TTC549 (cell line): Measurements from ENCODE around the gene CPA4.
"Not testable (repeated sequence)": the region's sequence is repeated elsewhere in the genome, so short reads cannot be mapped to it uniquely, and the experiment has no call there.

ENCODE experiments used
- FAIRE-seq: peaks from 2 replicates; lab custom pipeline; 2012; peaks lifted over from hg19 to GRCh38; lab: Jason Lieb, UNC

Gene CPA4

DNA sequence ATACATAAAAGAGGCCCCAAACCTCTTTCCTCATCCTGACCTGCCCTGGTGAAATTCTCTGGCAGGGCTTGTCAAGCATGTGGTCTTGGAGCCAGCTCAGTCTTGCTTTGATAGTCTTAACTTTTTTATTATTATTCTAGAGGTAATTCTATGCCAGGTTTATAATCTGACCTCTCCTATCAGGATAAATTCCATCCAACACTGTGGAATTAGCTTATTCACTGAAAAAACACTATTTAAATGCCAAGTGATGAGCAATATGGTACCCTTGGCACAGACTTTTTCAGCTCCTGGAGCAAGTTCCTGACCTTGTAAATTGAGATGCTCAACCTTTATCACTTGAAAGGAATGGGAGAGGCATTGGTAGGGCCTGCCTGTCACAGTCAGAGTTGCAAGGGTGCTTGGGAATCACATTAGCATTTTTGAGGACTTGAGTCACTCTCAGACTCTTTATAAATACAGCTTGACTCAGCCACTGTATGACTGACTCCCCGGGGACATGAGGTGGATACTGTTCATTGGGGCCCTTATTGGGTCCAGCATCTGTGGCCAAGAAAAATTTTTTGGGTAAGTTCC lies at the start of gene CPA4:
Gene CPA4 (plus strand): TSS at position 480 of the 576 bp plus-strand sequence. CDS start 20 bp downstream, at position 500.
- FAIRE-seq, result no peak

DNA sequence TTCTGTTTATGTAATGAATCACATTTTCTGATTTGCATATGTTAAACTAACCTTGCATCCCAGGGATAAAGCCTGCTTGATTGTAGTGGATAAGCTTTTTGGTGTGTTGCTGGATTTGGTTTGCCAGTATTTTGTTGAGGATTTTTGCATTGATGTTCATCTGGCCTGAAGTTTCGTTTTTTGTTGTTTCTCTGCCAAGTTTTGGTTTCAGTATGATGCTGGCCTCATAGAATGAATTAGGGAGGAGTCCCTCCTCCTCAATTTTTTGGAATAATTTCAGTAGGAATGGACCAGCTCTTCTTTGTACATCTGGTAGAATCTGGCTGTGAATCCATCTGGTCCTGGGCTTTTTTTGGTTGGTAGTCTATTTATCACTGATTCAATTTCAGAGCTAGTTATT lies 49.5 kb upstream of the CPA4 start:
- not testable (repeated sequence) for FAIRE-seq

DNA sequence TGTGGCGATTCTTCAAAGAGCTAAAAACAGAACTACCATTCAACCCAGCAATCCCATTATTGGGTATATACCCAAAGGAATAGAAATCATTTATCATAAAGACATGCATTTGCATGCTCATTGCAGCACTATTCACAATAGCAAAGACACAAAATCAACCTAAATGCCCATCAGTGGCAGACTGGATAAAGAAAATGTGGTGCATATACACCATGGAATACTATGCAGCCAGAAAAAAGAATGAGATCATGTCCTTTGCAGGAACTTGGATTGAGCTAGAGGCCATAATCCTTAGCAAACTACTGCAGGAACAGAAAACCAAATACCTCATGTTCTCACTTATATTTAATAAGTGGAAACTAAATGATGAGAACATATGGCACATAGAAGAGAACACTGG lies 46.5 kb upstream of the CPA4 start:
- FAIRE-seq, result not testable (repeated sequence)

DNA sequence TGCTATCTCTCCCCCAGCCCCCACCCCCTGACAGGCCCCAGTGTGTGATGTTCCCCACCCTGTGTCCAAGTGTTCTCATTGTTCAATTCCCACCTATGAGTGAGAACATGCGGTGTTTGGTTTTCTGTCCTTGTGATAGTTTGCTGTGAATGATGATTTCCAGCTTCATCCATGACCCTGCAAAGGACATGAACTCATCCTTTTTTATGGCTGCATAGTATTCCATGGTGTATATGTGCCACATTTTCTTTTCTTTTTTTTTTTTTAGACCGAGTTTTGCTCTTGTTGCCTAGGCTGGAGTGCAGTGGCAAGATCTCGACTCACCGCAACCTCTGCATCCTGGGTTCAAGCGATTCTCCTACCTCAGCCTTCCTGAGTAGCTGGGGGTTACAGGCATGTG lies 44.1 kb upstream of the CPA4 start:
- FAIRE-seq, result not testable (repeated sequence)

GRCh38 chr7:130249626-130250025 lies 43.3 kb upstream of the CPA4 start:
- not testable (repeated sequence) for FAIRE-seq

DNA sequence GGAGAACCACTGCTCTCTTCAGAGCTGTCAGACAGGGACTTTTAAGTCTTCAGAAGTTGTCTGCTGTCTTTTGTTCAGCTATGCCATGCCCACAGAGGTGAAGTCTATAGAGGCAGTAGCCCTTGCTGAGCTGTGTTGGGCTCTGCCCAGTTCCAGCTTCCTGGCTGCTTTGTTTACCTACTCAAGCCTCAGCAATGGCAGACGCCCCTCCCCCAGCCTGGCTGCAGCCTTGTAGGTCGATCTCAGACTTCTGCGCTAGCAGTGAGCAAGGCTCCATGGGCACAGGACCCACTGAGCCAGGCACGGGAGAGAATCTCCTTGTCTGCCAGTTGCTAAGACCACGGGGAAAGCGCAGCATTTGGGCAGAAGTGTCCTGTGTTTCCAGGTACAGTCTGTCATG lies 38.4 kb upstream of the CPA4 start:
- FAIRE-seq, result no peak

DNA sequence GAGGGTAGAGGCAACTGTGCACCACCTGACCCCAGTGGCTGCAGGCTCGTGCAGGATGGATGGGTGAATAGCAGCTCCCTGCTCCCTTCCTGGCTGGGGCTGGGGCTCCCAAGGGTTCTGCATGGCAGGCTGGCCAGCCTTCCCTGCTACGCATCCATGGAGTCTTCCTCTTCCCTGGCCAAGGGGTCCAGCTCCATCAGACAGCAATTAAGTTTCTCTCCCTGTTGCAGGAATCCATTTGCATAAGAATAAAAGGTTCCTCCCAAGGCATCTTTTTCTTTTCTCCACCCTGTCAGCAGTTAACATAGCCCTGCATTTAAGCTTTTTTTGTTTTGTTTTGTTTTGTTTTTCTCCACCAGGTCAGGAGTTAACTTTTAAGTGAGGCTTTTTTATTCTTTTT lies 36.3 kb upstream of the CPA4 start:
- FAIRE-seq, result no peak

- peak; percentile 65 for FAIRE-seq
Measured at GRCh38 chr7:130258494-130259078, 34.4 kb upstream of the CPA4 start.

GRCh38 chr7:130262448-130262847 lies 30.5 kb upstream of the CPA4 start:
- no peak for FAIRE-seq

GRCh38 chr7:130263130-130263529 lies 29.8 kb upstream of the CPA4 start:
- FAIRE-seq, result no peak

DNA sequence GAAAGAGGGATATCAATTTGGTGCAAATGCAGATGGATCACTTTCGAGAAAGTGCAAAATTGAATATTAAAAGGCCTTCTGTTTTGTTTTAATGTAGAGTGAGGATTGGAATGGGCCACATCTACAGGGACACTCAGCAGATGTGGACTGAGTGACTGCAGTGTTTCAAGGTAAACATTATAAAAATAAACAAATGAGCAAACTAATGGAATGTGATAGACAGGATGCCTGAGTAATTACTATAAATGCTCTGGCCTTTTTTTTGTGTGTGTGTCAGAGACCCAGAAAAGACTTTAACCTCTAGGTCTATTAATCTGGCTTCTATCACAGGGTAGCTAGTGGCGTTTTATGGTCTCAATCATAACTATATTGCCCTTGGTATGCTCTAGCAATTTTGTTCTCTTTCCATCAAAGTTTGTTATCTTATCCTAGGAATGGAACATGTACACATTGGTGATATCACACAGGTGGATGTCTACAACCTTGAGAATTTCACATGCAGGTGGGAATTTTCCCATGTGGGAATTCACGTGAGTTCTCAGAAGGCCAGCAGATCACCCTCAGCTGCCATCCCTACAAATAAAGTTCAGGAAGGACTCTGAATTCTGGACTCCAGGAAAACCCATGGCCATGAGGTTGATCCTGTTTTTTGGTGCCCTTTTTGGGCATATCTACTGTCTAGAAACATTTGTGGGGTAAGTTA lies 26.6 kb upstream of the CPA4 start, which contains the start of gene CPA2:
Gene CPA2 (plus strand): TSS at position 606 of the 703 bp plus-strand sequence. CDS start 19 bp downstream, at position 625.
- FAIRE-seq, result no peak

- no peak for FAIRE-seq
Measured at GRCh38 chr7:130266961-130267321, 26.0 kb upstream of the CPA4 start.

DNA sequence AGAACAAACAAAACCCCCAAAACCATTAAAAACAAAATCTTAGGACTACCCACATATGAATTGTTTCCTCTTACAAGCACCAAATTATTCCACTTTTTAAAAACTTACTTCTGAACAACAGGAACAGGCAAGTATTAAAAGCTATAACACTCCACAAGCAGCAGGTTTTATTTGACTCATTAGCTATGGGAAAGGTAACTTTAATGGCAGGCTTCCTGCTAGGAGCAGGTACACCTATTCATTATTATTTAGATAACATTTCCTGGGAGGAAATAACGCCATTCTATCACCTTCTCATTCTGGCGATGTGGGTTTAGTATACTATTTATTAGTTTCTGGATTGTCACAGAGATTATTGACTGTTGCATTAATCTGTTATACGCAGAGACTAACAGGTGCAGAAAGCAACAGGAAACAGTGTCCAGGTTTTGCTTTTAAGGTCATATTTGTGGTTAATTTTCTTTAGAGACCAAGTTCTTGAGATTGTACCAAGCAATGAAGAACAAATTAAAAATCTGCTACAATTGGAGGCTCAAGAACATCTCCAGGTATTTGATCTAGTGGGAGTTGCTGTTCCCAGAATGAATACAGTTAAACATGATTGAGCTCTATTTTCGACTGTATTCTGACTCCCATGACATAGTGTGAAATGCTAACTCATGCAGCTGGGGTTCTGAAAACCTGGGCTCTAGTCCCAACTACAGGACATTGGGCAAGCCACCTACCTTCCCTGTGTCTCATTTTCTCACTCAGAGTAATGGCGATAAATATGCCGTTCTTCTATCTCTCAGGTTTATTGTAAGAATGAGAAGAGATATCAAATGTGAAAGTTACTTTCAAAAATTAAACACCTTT lies 24.3 kb upstream of the CPA4 start:
- FAIRE-seq, result no peak

DNA sequence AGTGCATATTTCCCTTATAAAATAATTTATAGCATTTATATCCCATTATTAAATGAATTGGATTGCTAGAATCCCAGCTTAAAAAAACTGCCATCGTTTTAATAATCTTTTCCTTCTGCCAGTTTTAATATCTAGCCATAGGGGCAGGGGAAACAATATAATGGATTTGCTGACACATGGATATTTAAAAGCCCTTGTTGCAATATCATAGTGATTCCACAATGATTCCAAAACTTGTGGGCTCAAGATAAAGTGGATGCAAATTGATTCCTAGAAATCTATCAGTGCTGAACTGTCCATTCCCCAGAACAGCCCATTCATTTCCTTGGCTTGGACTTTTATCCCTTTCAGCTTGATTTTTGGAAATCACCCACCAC lies 23.7 kb upstream of the CPA4 start:
- FAIRE-seq, result no peak

GRCh38 chr7:130270947-130271800 lies 21.8 kb upstream of the CPA4 start:
- FAIRE-seq, result no peak

DNA sequence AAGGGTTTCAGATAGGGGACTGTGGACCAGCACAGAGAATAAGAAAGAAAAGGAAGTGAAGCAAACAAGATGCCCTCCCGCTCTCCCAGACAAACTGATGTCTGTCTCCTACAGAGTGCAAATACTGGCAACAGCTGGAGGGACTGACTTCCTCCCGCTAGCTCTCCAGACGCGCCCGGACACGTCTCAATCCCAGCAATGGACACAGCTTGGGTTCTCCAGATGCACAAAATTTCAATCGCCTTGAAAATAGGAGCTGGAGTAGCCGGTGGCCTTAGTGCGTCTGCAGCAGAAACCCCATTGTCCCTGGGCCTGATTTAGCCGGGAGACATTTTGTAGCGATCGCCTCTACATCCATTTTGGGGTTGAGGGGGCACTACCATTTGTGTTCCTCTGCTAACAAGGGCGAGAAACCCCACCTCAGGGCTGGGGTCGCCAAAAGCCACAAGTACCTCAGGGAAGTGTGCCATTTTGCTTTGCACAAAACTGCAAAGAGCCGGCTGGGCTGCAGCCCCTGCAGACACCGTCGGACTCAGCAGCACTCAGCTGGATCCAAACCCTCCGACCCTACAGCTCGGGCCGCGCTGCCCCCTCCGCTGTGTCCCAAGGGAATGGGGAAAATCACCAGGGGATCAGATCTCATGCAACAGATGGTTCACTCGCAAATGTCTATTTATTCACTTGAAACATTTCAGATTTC lies 20.4 kb upstream of the CPA4 start:
- FAIRE-seq, result no peak

DNA sequence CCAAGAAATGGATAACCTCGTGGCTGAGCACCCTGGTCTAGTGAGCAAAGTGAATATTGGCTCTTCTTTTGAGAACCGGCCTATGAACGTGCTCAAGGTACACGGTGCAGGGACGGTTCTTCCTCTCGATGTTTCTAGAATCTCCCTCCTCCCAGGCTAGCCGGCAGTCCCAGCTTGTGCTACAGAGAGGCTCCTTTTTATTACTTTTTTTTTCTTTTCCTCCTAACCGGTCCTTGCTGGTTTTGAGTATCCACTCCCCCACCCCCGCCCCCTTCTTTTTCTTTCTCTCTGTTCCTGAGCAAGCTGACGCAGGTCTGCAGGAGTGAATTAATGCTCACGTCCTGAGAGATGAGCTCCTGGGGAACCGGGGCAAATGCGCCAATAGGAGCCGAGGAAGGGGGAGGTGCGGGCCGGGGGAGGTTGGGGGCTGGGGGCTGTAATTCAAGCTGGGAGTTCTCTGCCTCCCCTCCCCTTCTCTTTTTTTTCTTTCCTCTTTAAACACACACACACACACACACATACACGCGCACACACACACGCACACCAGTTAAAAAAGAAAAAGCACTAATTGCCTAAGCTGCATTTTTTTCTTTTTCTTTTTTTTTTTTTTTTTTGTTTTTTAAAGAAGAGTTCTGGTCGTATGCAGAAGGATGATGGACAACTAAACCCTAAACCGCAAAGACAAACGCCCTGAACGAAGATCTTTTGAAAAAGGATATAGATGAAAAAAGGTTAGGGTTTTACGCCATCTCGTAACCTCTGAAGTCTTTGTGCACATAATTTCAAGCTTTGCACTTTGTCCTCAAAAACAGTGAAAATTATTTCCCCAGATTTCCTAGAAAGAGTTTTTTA lies 19.7 kb upstream of the CPA4 start:
- peak; percentile 87 for FAIRE-seq

DNA sequence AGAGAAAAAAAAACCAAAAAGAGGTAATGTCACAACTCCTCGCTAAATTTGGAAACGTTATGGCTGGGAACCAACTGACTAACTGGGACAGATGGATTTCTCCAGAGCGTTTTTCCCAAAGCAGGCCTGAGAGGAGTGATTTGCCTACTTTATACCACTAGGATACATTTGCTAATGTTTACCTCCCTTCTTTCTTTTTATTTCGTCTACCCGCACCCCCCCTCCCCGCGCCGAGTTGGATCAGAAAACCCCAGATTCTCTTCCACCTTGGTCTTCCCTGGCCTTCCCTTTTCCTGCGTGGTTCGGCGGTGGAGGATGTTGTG lies 19.1 kb upstream of the CPA4 start:
- FAIRE-seq, result no peak

DNA sequence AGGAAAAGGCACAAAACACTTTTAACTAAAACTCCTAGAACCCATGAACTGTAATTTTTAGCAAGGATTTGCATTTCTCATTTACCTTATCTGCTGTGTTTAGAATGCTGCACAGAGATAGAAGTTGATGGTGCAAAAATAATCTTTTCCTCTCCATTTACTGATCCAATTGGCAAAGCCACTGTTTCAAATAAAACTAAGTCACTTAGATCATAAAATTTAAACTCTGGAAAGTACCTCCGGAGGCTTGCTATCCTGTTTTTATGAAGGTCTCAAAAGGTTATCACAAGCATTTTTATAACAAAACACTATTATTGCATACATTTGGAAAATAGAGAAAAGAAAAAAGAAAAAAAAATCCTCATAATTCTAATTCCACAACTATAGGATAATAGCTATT lies 18.7 kb upstream of the CPA4 start:
- FAIRE-seq, result no peak

DNA sequence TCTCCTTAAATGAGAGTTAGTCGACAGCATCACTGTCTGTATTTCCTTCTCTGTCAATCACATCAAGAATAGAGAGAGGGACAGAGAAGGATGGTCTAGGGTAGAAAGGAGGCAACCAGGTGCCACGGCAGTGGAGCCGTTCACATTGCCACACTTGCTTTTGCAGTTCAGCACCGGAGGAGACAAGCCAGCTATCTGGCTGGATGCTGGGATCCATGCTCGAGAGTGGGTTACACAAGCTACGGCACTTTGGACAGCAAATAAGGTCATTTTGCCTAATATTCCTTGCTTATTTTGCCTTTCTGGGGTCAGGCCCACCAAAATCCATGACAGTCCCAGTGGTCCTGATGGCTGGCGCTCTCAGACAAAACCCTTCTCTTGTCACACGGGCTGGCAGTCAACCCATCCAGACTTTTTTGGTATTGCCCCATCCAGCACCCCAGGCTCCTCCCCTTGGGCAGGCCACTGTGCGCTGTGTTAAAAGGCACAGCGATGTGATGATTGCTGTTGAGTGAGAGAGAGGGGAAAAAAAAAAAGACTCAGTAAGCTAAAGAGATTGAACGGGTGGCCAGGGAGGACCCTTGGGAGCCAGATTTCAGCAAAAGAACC lies 17.9 kb upstream of the CPA4 start:
- no peak for FAIRE-seq
